Measurements from ENCODE around the gene BRCA2.

GRCh38 chr13:32383836-32384618, 68.7 kb downstream of the BRCA2 start:
- TF ChIP-seq POLR2AphosphoS5 (IDR thresholded peaks at IDR 0.05) (no peak), CTCF (IDR thresholded peaks at IDR 0.05) (no peak), EP300 (IDR thresholded peaks at IDR 0.05) (no peak), POLR2A (IDR thresholded peaks at IDR 0.05) (no peak)

All from gastroesophageal sphincter (tissue), 3 donors.